Measurements from ENCODE around the gene DOCK4.

Gene DOCK4

DNA sequence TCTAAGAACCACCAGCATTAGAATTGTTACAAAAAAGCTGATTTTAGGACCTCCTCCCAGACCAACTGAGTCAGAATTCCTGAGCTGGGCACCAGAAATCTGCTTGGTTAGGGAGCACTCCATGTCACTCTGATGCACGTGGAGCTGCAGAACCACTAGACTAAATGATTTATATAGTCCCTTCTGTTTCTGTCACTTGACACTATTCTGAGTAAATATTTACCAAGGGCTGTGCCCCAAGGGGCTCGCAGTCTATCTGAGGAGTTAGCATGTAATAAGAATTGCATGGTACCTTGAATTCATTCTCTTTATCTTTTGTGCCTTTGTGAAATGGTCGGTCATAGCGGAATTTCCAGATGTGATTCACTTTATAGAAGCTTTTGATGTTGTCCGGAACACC, 447.9 kb downstream of the DOCK4 start:
- DNase-seq (ENCODE audit: low spot score): no peak

DNA sequence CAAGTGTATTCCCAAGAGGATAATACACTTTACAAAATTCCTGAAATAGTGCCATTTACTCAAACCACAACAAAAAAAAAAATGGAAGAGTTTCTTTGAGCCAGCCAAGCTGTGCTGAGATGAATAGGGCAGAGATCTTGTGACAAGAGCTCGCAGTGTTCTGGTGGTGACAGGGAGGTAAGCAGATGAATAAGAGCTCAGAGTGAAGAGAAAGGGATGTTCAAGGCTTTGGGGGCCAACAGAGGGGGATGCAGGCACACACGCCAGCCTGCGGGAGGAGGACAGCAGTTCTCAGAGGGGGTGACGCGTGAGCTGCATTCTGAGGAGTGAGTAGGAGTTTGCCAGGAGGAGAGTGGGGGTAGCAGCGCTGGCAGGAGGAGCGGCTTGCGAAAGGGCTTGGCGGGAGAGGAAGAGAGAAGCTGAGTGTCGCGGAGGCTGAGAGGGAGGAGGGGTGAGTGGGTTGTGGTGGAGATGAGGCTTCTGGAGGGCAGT, 449.5 kb downstream of the DOCK4 start:
- no peak for DNase-seq (ENCODE audit: low spot score)

DNA sequence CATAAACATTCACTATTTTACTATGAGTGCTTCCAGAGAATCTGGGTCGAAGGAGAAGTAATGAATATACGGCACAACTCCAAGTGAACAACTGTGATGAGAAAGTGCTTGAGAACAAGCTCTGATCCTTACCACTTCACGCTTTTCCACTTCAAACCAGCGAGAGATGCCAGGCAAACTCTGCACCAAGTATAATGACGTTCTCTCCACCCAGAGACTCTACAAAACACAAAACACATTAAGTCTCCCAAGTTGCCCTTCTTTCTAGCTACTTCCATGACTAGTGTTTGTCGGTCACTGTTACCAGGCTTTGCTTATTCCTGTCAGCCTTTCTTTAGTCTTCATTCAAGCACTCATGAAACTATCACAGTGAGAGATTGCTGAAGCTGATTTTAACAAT, 450.8 kb downstream of the DOCK4 start:
- no peak for DNase-seq (ENCODE audit: low spot score)

DNA sequence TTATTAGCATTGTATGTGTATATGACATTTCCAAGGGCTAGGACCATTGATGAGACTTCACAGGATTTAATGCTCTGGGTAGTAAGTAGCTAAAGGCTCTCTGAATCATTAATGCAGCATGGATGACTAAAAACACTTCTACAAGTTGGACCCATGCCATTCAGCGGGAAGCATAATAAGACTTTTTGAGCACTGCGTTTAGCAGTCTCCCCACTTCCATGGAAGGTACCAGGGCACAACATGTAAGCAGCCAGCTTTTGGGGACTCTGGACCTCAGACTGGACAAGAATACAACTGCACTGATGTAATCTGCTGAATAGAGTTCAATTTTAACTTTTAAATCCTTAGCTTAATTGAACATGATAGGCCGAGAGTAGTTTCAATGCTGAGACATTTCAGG, 452.2 kb downstream of the DOCK4 start:
- no peak for DNase-seq (ENCODE audit: low spot score)

DNA sequence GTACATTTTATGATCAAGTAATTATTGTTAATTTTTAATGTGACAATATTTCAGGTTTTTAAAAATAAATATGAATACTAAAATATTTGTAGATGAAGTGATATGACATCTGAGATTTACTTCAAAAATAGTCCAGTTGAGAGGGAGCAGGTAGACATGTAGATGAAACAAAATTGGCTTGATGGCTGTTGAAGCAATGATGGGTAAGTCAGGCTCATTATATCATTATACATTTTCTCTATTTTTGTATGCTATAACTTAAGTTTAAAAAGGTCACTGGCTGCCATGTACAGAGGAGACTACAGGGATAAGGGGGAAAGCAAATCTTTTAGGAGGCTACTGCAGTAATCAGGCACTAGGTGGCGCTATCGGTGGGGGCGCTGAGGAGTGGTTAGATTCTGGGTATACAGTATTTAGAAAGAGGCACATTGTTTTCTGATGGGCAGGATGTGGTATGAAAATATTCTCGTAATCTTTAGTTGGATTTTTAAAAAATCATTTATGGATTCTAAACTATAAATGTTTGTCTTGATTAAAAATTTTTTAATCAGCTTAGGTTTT, 454.1 kb downstream of the DOCK4 start:
- DNase-seq (ENCODE audit: low spot score): peak; percentile 85

DNA sequence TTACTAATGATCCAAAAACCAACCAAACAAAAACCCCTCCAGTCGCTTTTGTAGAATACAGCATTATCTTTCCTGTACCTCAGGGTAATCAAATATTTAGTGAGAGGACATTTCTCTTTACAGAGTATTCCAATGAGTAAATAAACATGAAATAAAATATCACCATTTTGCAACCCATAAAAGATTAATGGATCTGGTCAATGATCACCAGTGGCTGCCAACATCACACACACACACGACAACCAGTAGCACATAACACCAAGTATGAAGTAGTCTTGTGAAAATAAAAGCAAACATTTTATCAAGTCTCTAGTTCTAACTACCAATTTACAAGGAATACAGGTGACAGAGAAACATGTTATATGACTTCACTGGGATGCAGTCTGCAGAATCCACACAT, 455.3 kb downstream of the DOCK4 start:
- no peak for DNase-seq (ENCODE audit: low spot score)

DNA sequence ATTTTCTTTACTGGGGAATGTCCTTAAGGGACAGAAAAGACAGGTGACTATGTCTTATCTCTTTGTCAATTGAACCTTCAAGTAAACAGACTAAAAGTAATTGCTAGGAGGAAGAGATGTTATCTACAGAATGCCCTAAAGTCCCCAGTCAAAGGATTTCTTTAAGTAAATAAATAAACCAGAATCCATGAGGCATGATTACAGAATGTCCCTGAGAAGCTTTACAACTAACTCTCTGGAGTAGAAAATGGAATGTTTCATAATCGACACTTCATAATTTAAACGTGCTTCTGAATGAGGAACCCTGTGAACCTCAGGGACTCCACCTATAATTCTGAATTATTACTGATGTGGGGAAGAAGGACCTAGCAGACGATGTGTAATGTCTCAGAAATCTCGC, 456.0 kb downstream of the DOCK4 start:
- no peak for DNase-seq (ENCODE audit: low spot score)

DNA sequence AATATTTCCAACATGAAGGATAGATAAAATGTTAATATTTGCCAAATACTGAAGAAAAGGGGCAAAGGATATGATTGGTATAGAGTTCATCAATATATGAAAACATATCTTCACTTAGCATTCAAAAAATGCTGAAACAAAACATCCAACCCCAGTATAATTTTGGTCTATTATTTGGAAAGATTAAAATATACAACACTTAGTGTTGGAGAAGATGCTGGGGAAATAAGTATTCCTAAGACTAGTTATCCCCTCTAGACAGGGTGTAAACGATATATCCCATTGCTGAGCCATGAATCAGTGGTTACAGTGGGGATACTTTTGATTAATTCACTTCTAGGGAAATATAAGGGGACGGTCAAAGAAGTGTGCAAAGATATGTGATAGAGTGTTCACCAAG, 456.6 kb downstream of the DOCK4 start:
- no peak for DNase-seq (ENCODE audit: low spot score)

DNA sequence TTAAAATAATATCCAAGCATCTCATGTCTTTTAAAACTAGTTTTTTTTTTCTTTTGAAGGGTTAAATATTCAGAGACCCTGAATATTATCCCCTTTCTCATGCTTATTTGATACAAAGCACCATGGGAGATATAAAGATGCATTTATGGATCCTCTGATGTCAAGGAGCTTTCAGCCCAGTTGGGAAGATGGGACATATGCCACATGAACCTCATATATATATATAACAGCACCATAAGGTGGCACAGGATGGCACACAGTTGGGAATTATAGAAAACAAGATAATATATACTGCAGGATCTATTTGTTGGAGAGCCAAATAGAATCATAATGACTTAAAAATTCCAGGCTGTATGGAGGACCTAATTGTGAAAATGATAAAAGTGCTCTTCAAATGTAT, 458.5 kb downstream of the DOCK4 start:
- DNase-seq (ENCODE audit: low spot score): no peak

DNA sequence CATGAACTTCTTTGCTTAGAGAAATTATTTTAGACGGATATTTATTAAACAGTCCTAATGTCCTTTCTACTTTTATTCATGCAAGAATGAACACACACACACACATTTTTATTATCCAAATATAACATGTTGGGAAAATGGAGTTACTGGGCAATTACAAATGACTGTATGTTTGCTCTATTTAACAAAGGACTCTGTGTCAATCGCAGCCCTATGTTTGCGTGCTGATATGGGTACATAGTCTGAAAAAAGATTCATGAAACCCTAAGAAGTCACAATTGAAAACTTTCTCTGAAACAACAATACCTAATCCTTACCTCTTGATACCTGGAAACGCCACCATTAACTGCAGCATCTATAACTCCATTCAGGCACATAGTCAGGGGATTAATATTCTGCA, 459.2 kb downstream of the DOCK4 start:
- DNase-seq (ENCODE audit: low spot score): no peak

DNA sequence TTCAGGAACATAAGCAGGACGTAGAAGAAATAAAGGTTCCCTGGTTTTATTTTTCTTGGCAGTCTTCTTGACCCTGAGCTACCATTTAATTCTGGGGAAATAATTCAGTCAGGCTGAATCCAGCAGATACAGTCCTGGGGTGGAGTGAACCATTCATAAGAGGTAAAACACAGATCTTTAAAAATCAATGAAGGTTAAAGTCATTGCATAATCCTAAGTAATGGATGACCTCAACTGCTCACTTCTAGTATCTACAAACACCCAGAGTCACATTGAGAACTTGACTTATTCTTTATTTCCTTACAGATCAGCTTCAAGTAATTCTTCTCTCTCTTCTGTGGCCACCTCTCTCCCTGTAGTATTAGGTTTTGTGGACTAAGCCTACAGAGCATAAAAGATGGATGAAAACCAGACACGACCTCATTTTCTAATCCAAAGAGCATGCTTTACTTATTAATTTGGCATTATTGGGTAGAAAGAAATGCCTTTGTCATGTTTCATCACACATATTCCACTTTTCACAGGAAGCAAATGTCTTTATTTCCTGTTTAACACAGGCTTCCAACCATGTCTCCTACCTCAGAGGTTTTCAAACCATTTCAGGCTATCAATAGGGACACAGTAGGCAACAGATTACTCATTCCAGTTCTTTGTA, 461.6 kb downstream of the DOCK4 start:
- no peak for DNase-seq (ENCODE audit: low spot score)

DNA sequence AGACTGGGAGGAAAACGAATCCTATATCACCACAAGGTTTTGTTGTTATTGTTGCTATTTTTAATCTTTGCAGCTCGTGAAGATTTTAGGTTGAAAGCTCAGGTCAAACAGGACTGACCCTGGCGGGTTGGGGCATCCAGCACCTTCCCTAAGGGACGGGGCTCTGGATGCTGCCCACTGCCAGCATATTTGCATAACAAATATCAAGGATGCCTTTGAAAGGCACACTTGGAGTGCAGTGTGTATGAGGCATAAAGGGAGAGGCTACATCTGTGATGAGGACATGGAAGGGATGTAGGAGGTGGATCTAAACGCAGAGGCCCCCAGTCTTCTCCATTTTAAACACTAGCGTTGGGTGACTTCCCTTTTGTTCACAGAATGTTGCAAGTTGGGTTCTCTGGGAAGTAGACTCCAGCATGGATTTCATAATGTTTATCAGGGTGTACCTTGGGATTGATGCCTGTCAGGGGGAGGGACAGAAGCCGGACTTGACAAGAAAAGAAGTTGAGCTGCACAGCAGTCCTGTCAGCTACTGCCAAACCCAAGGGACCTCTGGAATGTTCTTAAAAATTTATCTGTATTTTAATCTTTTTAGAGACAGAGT, 462.9 kb downstream of the DOCK4 start:
- no peak for DNase-seq (ENCODE audit: low spot score)

DNA sequence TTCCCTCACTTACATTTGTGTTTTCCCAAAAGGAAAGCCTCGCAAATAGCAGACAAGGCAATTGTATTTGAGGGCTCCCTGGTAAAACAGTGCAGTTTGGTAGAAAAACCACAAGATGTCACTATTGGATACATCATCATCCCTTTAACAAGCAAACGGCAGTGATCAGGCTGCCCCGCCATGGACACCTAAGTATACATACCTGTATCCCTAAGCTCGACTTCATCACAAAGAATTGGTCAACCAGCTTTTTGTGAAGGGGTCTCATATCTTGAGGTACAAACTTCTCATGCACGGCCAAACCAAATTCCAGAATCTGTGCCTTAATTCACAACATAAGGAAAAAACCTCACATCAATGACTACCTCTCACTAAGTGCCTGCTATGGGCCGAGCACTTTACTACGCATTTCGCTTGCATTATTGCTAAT, 464.4 kb downstream of the DOCK4 start:
- peak; percentile 84 for DNase-seq (ENCODE audit: low spot score)

DNA sequence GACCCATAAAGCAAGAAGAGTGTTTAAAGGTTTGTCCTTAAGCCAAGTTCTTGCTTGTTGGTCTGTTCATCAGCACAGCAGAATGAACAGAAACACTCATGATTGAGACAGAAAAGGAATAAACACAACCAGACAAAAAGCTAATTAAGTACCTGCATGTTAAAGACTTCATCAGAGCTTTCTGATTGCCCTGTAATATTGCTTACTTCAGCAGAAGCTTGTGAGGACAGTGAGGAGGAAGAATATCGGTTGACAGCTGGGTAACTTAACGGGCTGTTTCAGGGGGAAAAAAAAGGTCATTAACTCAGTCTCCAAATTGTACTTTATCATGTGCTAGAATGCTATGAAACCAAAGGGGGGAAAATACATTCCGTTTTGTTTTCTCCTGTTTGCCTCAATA, 465.3 kb downstream of the DOCK4 start:
- DNase-seq (ENCODE audit: low spot score): no peak

DNA sequence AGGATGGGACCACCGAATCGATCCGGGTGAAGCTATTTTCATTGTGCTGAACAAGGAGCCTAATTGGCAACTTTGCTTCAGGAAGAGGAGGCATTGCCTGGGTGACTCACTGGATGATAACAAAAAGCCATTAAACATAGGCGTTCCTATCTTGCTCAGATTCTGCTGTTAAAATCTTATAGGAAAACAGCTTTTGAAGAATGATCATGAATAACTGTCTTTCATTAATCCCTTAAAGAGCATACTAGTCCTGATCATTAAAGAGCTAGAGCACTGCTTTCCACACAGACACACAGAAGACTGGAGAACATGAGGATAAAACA, 469.7 kb downstream of the DOCK4 start:
- DNase-seq (ENCODE audit: low spot score): no peak

DNA sequence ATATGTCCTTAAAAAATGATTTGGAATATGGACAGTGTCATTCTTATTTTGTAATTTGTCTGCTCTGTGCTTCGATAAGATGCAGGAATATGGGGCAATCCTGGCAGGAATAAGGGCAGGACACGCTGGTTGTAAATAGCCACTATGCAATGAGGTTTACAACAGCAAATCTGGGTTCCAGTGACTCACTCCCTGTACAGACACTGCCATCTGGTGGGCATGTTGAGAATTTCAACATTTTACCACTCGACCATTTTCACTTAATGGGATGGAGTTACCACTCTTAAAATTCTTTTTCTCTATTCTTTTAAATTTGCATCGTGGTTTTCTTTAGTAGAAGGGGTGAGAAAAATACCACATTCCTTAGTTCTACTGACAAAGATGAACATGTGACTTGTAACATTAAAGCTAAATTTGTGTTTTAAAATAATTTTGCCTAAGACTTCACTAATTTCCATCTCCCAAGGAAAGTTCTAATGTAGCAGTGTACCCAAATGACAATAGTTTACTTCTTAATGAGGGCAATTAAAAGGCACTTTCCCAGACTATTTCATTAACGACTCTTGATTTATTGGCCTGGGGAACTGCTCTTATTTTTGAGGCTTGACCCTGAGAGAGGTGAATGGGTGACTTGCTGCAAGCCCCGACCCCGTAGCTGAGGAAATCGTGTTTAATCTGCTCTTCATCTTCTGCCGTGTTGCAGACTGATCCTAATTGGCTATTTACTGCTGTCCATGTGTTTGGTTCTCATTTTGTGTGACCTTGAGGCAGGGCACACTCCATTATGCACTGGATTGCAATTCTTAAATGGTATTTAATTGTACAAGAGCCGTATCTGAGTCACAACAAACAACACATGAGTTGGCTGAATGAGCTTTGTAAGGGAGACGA, 470.3 kb downstream of the DOCK4 start:
- peak; percentile 85 for DNase-seq (ENCODE audit: low spot score)

DNA sequence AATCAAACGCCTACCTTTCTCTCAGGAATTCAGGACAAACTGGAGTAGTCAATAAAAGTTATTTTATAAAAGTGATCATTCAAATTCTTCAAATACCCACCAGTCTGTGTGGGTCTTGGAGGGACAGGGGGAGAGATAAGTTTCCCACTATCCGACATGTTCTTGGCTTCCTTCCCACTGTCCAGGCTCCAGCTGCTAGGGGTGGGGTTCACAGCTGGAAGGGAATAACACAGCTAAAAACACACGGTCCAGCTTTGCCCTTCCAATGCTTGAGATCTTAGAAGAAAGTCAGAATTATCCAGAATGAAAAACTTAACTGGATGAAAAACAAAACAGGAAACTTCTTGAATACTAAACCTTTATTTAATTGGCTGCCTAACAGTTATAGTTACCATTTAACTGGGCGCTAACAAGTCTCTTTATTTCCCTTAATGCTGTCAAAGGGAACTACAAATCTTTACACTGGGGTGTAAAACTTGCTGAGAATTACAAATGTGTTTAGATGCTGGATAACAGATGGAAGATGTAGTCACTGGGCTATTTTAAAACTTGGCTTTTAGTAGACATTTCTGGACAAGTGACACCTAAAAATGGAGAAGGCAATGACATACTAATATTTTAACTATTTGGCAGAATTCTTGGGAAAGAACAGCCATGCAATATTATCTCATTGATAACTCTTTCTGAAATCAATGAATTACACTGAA, 471.1 kb downstream of the DOCK4 start:
- DNase-seq (ENCODE audit: low spot score): no peak

DNA sequence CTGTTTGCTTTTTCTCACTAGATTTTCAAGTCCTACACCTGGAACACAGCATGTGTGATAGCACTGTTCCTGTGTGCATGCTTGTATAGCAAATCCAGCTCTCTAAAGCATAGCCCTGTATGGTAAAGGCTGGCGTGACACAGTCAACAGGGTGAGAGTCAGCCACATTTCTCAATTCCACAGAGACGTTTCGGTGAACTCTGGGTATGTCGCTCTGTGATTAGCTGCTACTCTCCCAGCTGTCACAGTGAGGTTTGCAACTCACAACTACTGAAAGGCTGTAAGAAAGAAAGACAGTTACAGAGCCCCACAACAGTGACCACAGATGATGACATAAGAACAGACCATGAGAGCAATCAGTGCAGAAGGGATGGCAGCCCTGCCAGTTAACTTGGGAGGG, 473.3 kb downstream of the DOCK4 start:
- no peak for DNase-seq (ENCODE audit: low spot score)

DNA sequence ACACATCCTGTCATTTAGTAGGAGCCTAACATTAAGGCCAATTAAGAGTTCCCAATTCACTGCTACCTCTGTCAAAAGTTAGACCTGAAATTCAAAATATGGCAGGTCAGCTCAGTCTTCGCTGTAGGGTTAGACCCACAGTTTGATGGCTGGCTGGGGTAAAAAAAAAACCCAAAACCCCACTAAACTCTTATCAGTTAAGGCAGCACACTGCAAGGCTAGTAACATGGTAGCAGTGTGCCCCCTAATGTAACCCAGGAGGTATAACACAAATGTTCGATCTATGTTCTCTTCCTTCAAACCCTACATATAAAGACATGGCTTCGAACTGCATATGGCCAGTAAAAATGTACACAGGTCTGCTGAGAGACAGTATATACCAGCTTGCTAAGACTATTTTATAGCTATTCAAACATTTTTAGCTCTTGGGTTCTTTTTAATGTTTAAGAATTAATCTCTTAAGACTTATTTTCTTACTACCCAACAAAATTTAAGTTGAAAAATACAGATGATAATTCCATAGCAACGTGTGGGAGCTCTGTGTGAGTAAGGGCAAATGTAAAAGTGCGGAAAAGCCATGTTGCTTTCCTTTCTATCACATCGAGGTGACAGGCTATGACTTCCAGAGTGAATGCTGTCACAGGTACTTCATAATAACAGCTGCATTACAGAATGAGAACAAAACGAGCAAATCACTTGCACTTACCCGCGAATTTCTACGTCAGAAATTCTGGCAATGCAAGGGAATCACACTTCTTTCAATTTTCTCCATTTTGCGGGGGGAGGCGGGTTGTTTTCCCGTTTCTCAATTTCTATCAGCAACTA, 475.5 kb downstream of the DOCK4 start:
- DNase-seq (ENCODE audit: low spot score): peak; percentile 74

DNA sequence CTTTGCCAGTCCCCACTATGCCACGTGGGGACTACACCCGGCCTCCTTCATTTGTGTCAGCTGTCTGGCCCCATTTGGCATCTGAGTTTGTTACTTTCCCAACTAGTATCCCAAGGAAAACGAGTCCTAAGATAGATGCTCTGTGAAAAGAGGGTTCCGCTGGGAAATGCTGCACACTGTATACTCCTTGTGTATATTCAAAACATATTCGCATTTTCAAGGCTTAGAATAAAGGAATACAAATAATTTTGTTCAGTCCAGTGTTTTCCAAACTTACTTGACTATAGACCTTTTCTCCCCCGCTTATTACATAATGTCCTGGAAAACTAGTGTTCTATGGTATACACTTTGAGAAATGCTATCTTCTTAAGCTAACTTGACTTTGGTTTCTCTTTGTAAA, 476.1 kb downstream of the DOCK4 start:
- DNase-seq (ENCODE audit: low spot score): no peak

DNA sequence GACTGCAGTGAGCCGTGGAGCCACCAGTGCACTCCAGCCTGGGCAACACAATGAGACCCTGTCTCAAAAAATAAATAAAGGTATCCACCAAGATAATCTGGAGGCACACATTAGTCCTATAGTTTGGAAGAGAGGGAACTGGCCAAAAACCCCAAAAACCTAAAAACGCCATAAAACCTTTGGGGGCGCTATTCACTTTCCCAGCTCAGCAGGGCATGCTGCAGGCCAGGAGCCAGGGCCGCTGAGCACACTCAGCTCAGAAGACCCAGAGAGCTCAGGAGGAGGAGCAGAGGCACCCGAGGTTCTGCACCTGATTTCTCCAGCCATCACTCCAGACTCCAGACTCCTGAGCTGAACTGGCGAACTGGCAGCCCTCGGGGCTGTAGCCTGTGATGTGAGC, 476.7 kb downstream of the DOCK4 start:
- no peak for DNase-seq (ENCODE audit: low spot score)

Measured in NAMALWA (cell line).